PC-9 (cell line): ENCODE results near the gene CRTAC1. TPM values are rescaled to one million over a fixed set of nuclear protein-coding genes. Genes with fewer than 3 reads are reported as not detected.

ENCODE experiments used
- BruUV-seq: library from RNA; stranded (reverse); fragments of 400-500 nt; replicated peaks from 2 replicates; lab custom pipeline; 2021; lab: Mats Ljungman, UMichigan
- CTCF ChIA-PET: fragments of 300-600 bp; sonication (Branson Sonifier 250); formaldehyde crosslinking; loops from one replicate; lab custom pipeline; 2022; ENCODE audit warnings: antibody characterized with exemption; lab: Charles Lee
- POLR2A ChIA-PET: fragments of 300-600 bp; sonication (Branson Sonifier 250); formaldehyde crosslinking; loops from one replicate; lab custom pipeline; 2022; ENCODE audit warnings: antibody characterized with exemption; ENCODE audit not compliant: unreplicated experiment; lab: Charles Lee
- DNase-seq, 2 experiments: peaks; one replicate each; pipeline versions ENCODE4 v3.0.0 to v3.0.0-alpha.2; 2015 to 2022; ENCODE audit warnings: mixed read lengths in 1 of 2
- H2AFZ ChIP-seq: fragments of 200-600 bp; sonication (generic); 2 replicates; pipeline ENCODE4 v1.8.1; 2017; ENCODE audit warnings: antibody characterized with exemption
- H3F3A ChIP-seq: fragments of 200-600 bp; sonication (generic); 2 replicates; pipeline ENCODE4 v1.8.1; 2017; ENCODE audit warnings: antibody characterized with exemption, mild to moderate bottlenecking, low read depth; ENCODE audit not compliant: insufficient read depth
- H3K27ac ChIP-seq: fragments of 200-600 bp; sonication (generic); 2 replicates; pipeline ENCODE4 v1.6.1; 2016; ENCODE audit warnings: mixed run types
- H3K27me3 ChIP-seq: fragments of 200-600 bp; sonication (generic); 2 replicates; pipeline ENCODE4 v1.6.1; 2016; ENCODE audit warnings: low read depth, mixed run types; ENCODE audit not compliant: insufficient read depth
- H3K36me3 ChIP-seq: fragments of 200-600 bp; sonication (generic); 2 replicates; pipeline ENCODE4 v1.6.1; 2016; ENCODE audit warnings: low read depth, mixed run types
- H3K4me1 ChIP-seq: fragments of 200-600 bp; sonication (generic); replicated peaks from 2 replicates; pipeline ENCODE4 v1.6.1; 2016; ENCODE audit warnings: mixed run types; ENCODE audit not compliant: insufficient read depth
- H3K4me2 ChIP-seq: fragments of 200-600 bp; sonication (generic); 2 replicates; pipeline ENCODE4 v1.6.1; 2017; ENCODE audit warnings: mixed run types
- H3K4me3 ChIP-seq: fragments of 200-600 bp; sonication (generic); 2 replicates; pipeline ENCODE4 v1.6.1; 2016; ENCODE audit warnings: mixed run types
- H3K79me2 ChIP-seq: fragments of 200-600 bp; sonication (generic); 2 replicates; pipeline ENCODE4 v1.6.1; 2017; ENCODE audit warnings: low read depth, mixed run types
- H3K9me2 ChIP-seq: fragments of 200-600 bp; sonication (generic); 2 replicates; pipeline ENCODE4 v1.8.1; 2017; ENCODE audit warnings: mild to moderate bottlenecking; ENCODE audit not compliant: insufficient read depth
- H3K9me3 ChIP-seq: fragments of 200-600 bp; sonication (generic); 2 replicates; pipeline ENCODE4 v1.8.1; 2016; ENCODE audit warnings: low read depth; ENCODE audit not compliant: insufficient read depth
- H4K20me1 ChIP-seq: fragments of 200-600 bp; sonication (generic); 2 replicates; pipeline ENCODE4 v1.8.1; 2017; ENCODE audit not compliant: insufficient read depth
- CTCF ChIP-seq: fragments of 200-600 bp; sonication (generic); conservative IDR thresholded peaks from 2 replicates; pipeline ENCODE4 v1.6.1; 2017; ENCODE audit warnings: mixed run types, antibody characterized with exemption, mild to moderate bottlenecking, moderate library complexity
- EZH2 ChIP-seq: fragments of 200-600 bp; sonication (generic); IDR thresholded peaks from 2 replicates; pipeline ENCODE4 v1.8.0; 2017; ENCODE audit warnings: antibody characterized with exemption, low read depth
- intact Hi-C: fragments of 100-400 bp; cut with micrococcal nuclease; formaldehyde crosslinking; loops from one replicate; pipeline ENCODE4 v1.10.0; 2022; ENCODE audit not compliant: unreplicated experiment
- total RNA-seq: library from RNA; stranded (reverse); gene quantifications from 2 replicates; pipeline ENCODE4 v1.2.3, GENCODE V29; 2021

CRTAC1 gene
- total RNA-seq, 1 experiment from 2014 or later: not detected

GRCh38 chr10:97894092-97894491, 136.3 kb downstream of the CRTAC1 start:
- H3K79me2 ChIP-seq: no peaks in the 10 kb centered on the region
- no peak overlapping the region for H3K4me3 ChIP-seq
- H3K27me3 ChIP-seq: no peaks in the 10 kb centered on the region
- POLR2A ChIA-PET: no interaction called here
- no peak overlapping the region for H2AFZ ChIP-seq
- no peaks in the 10 kb centered on the region for H3K9me3 ChIP-seq
- H3F3A ChIP-seq: peaks cover 5% of the 10 kb centered on the region; the same call in 1 of the 2 replicates
- TF ChIP-seq EZH2 (no peak), CTCF (no peak)
- H3K4me1 ChIP-seq: peaks cover 11% of the 10 kb centered on the region
- H3K36me3 ChIP-seq: no peaks in the 10 kb centered on the region
- no peak overlapping the region for H3K4me2 ChIP-seq
- BruUV-seq: no TSS peak
- intact Hi-C loops: no loop called here
- no peaks in the 10 kb centered on the region for H4K20me1 ChIP-seq
- no peak overlapping the region for H3K27ac ChIP-seq
- CTCF ChIA-PET: interaction anchor here (0.6 kb wide), 1 partner anchor 126 kb away, joined by 3 read pairs; no protein-coding TSS in a partner anchor
- no peaks in the 10 kb centered on the region for H3K9me2 ChIP-seq
- no peak for DNase-seq

GRCh38 chr10:97892939-97893338, 137.5 kb downstream of the CRTAC1 start:
- Histone ChIP-seq H3K27me3 (no peaks in the 10 kb centered on the region), H3K4me3 (no peak overlapping the region), H2AFZ (no peak overlapping the region), H3K9me3 (no peaks in the 10 kb centered on the region), H3K4me1 (peaks cover 21% of the 10 kb centered on the region), H3K4me2 (no peak overlapping the region), H3K36me3 (no peaks in the 10 kb centered on the region), H3K79me2 (no peaks in the 10 kb centered on the region), H3K27ac (no peak overlapping the region), H3F3A (peaks cover 11% of the 10 kb centered on the region; the same call in 1 of the 2 replicates), H3K9me2 (no peaks in the 10 kb centered on the region), H4K20me1 (no peaks in the 10 kb centered on the region)
- BruUV-seq: no TSS peak
- intact Hi-C loops: no loop called here
- TF ChIP-seq CTCF: no peak
- DNase-seq: no peak
- ChIA-PET POLR2A (no interaction called here), CTCF (no interaction called here)

GRCh38 chr10:97892506-97892905, 137.9 kb downstream of the CRTAC1 start:
- intact Hi-C loops: no loop called here
- Histone ChIP-seq H3K4me3 (no peak overlapping the region), H3K79me2 (no peaks in the 10 kb centered on the region), H3K4me2 (no peak overlapping the region), H3K36me3 (no peaks in the 10 kb centered on the region), H3K9me2 (no peaks in the 10 kb centered on the region), H3K9me3 (no peaks in the 10 kb centered on the region), H3F3A (peaks cover 16% of the 10 kb centered on the region; the same call in 1 of the 2 replicates), H3K27me3 (no peaks in the 10 kb centered on the region), H4K20me1 (no peaks in the 10 kb centered on the region), H3K27ac (no peak overlapping the region), H3K4me1 (peaks cover 26% of the 10 kb centered on the region), H2AFZ (no peak overlapping the region)
- TF ChIP-seq EZH2 (no peak), CTCF (no peak)
- BruUV-seq: no TSS peak
- DNase-seq: no peak
- ChIA-PET CTCF (no interaction called here), POLR2A (no interaction called here)
